B cell (primary cell): ENCODE measurements around the gene CALM1. TPM values are rescaled to one million over a fixed set of nuclear protein-coding genes. Genes with fewer than 3 reads are reported as not detected.

Source experiments
- ATAC-seq: fragments of 200-7000 bp; cut with Tn5 transposase; one replicate; pipeline ENCODE4 v1.10.0; 2021; ENCODE audit warnings: low read depth, mild to moderate bottlenecking, moderate number of reproducible peaks, moderate library complexity
- CTCF ChIA-PET: fragments of 350-600 bp; sonication (Branson Sonifier 250); formaldehyde crosslinking; loops from one replicate; lab custom pipeline; 2021; ENCODE audit warnings: antibody characterized with exemption, inconsistent platforms; lab: Charles Lee
- POLR2A ChIA-PET: fragments of 350-600 bp; sonication (Branson Sonifier 250); formaldehyde crosslinking; loops from one replicate; lab custom pipeline; 2021; ENCODE audit warnings: antibody characterized with exemption; lab: Charles Lee
- DNase-seq: peaks from one replicate; pipeline ENCODE4 v3.0.0; 2013
- H2AFZ ChIP-seq: 2 replicates; pipeline ENCODE4 v1.6.1; 2012; ENCODE audit warnings: mild to moderate bottlenecking, low read depth, low read length; ENCODE audit not compliant: insufficient read depth, poor library complexity, severe bottlenecking
- H3K27ac ChIP-seq, 2 donors: 1 replicate in 1 of 2; 2 replicates in 1 of 2; pipeline ENCODE4 v1.5.1; 2012 to 2013; ENCODE audit warnings: low read length in 2 of 2, mild to moderate bottlenecking in 2 of 2, moderate library complexity in 1 of 2
- H3K27me3 ChIP-seq, 4 experiments: fragments of 200-600 bp in 1 of 4; sonication (generic) in 1 of 4; replicated peaks in 1 of 4; 1 replicate in 2 of 4; 2 replicates in 2 of 4; pipeline versions ENCODE4 v1.6.1 to v1.7.0; 2013 to 2016; ENCODE audit warnings: low read length in 3 of 4, mild to moderate bottlenecking in 2 of 4, mixed read lengths in 1 of 4, moderate library complexity in 1 of 4; ENCODE audit not compliant: insufficient read depth in 4 of 4, control insufficient read depth in 3 of 4; ENCODE audit errors: control extremely low read depth in 1 of 4
- H3K36me3 ChIP-seq, 2 experiments: replicated peaks in 1 of 2; 1 replicate in 1 of 2; 2 replicates in 1 of 2; pipeline versions ENCODE4 v1.6.1 to v1.7.1; 2013; ENCODE audit warnings: low read length in 1 of 2; ENCODE audit not compliant: insufficient read depth in 2 of 2, control insufficient read depth in 1 of 2; ENCODE audit errors: control extremely low read depth in 1 of 2, extremely low read depth in 1 of 2
- H3K4me1 ChIP-seq, 2 donors: fragments of 200-600 bp in 1 of 2; sonication (generic) in 1 of 2; 1 replicate in 1 of 2; 2 replicates in 1 of 2; pipeline versions ENCODE4 v1.5.1 to v1.6.1; 2013 to 2017; ENCODE audit warnings: low read length in 2 of 2; ENCODE audit not compliant: control insufficient read depth in 2 of 2, insufficient read depth in 2 of 2
- H3K4me2 ChIP-seq: replicated peaks from 2 replicates; pipeline ENCODE3; 2012; ENCODE audit warnings: mild to moderate bottlenecking, low read depth, low read length; ENCODE audit not compliant: poor library complexity, severe bottlenecking
- H3K4me3 ChIP-seq, 5 experiments: fragments of 200-600 bp in 1 of 5; sonication (generic) in 1 of 5; 1 replicate in 3 of 5; 2 replicates in 2 of 5; pipeline versions ENCODE4 v1.5.1 to v1.7.0; 2011 to 2016; ENCODE audit warnings: low read length in 4 of 5, mild to moderate bottlenecking in 4 of 5, low read depth in 2 of 5, control low read depth in 1 of 5, moderate library complexity in 1 of 5; ENCODE audit not compliant: insufficient read depth in 1 of 5; ENCODE audit errors: control extremely low read depth in 1 of 5, extremely low read depth in 1 of 5
- H3K79me2 ChIP-seq: fragments of 200-600 bp; sonication (generic); one replicate; pipeline ENCODE4 v1.6.0; 2016; ENCODE audit warnings: low read length; ENCODE audit not compliant: control insufficient read depth, insufficient read depth
- H3K9ac ChIP-seq: fragments of 200-600 bp; sonication (generic); 2 replicates; pipeline ENCODE4 v1.6.1; 2017; ENCODE audit warnings: mild to moderate bottlenecking, low read length, moderate library complexity
- H3K9me3 ChIP-seq, 3 donors: one replicate each; pipeline versions ENCODE4 v1.6.1 to v1.7.1; 2013; ENCODE audit warnings: low read length in 2 of 3; ENCODE audit not compliant: control insufficient read depth in 2 of 3, insufficient read depth in 1 of 3; ENCODE audit errors: control extremely low read depth in 1 of 3
- H4K20me1 ChIP-seq: 2 replicates; pipeline ENCODE4 v1.6.0; 2012; ENCODE audit warnings: mild to moderate bottlenecking, low read length; ENCODE audit not compliant: insufficient read depth, control insufficient read depth, poor library complexity, severe bottlenecking
- H3K27ac Mint-ChIP-seq: one replicate; pipeline ENCODE4 v1.8.0; 2021; ENCODE audit warnings: mixed read lengths
- H3K27me3 Mint-ChIP-seq: one replicate; pipeline ENCODE4 v1.8.0; 2021; ENCODE audit warnings: mixed read lengths
- H3K4me1 Mint-ChIP-seq: one replicate; pipeline ENCODE4 v1.8.0; 2021; ENCODE audit warnings: mixed read lengths
- H3K4me3 Mint-ChIP-seq: one replicate; pipeline ENCODE4 v1.8.0; 2021; ENCODE audit warnings: mixed read lengths
- H3K9me3 Mint-ChIP-seq: one replicate; pipeline ENCODE4 v1.8.0; 2022; ENCODE audit warnings: mixed read lengths; ENCODE audit not compliant: insufficient read depth
- CTCF ChIP-seq: fragments of 200-600 bp; IDR thresholded peaks from one replicate; pipeline ENCODE4 v1.8.0; 2022; ENCODE audit warnings: antibody characterized with exemption, mild to moderate bottlenecking
- EZH2 ChIP-seq: IDR thresholded peaks from 2 replicates; pipeline ENCODE4 v1.6.1; 2012; ENCODE audit warnings: borderline replicate concordance, low read depth, mild to moderate bottlenecking, moderate library complexity, low read length; ENCODE audit not compliant: insufficient read depth, poor library complexity, severe bottlenecking
- WGBS: methylation state at CpG from one replicate; pipeline ENCODE4 v1.1.5; 2013; ENCODE audit warnings: missing lambda C conversion rate; ENCODE audit not compliant: insufficient coverage; 5-methylcytosine and 5-hydroxymethylcytosine counted together
- intact Hi-C: fragments of 100-400 bp; cut with micrococcal nuclease; formaldehyde crosslinking; loops from one replicate; pipeline ENCODE4 v1.10.0; 2022
- polyA plus RNA-seq: library from polyadenylated mRNA; depleted of rRNA; stranded (reverse); fragments of >200 nt; gene quantifications from 2 replicates; pipeline ENCODE4 v1.2.3, GENCODE V29; 2012
- total RNA-seq, 2 donors: library from RNA; stranded (reverse); fragments of 120-200 nt in 1 of 2; gene quantifications; 1 replicate in 1 of 2; 2 replicates in 1 of 2; pipeline versions ENCODE4 v1.2.3 to v1.2.4, GENCODE V29; 2013 to 2022

Gene CALM1
- total and polyA plus RNA-seq, 2 donors (not counting 1 experiment from before 2014, with no cell fraction given): 264 to 267 TPM

GRCh38 chr14:90373887-90374286 is 22.9 kb upstream of the CALM1 start:
- H3K4me1 ChIP-seq: no peaks in the 10 kb centered on the region
- H3K79me2 ChIP-seq: no peaks in the 10 kb centered on the region
- ATAC-seq (no peak), DNase-seq (no peak)
- Mint-ChIP-seq H3K4me1 (no peaks in the 10 kb centered on the region), H3K9me3 (no peaks in the 10 kb centered on the region), H3K27ac (no peak overlapping the region), H3K4me3 (no peak overlapping the region), H3K27me3 (peaks cover 6% of the 10 kb centered on the region)
- no peaks in the 10 kb centered on the region for H3K9me3 ChIP-seq
- no peaks in the 10 kb centered on the region for H4K20me1 ChIP-seq
- H2AFZ ChIP-seq: no peak overlapping the region
- H3K27ac ChIP-seq: no peak overlapping the region
- H3K4me2 ChIP-seq: no peak overlapping the region
- no peaks in the 10 kb centered on the region for H3K27me3 ChIP-seq
- POLR2A ChIA-PET: no interaction called here
- no peaks in the 10 kb centered on the region for H3K36me3 ChIP-seq
- 95% methylated on average over 3 of the region's 6 CpGs for WGBS
- H3K4me3 ChIP-seq: no peak overlapping the region
- CTCF ChIA-PET: interaction anchor here (1.2 kb wide), 1 partner anchor 26 kb away, joined by 3 read pairs; no protein-coding TSS in a partner anchor
- intact Hi-C loops: no loop called here
- H3K9ac ChIP-seq: no peak overlapping the region
- TF ChIP-seq EZH2: no peak
- no peak for TF ChIP-seq CTCF

- no peaks in the 10 kb centered on the region for H3K27me3 ChIP-seq
- Mint-ChIP-seq H3K27ac (no peak overlapping the region), H3K4me1 (no peaks in the 10 kb centered on the region), H3K27me3 (peaks cover 6% of the 10 kb centered on the region), H3K9me3 (no peaks in the 10 kb centered on the region), H3K4me3 (no peak overlapping the region)
- no peaks in the 10 kb centered on the region for H4K20me1 ChIP-seq
- no peaks in the 10 kb centered on the region for H3K4me1 ChIP-seq
- no peak overlapping the region for H3K4me2 ChIP-seq
- CTCF ChIA-PET: no interaction called here
- no peak overlapping the region for H2AFZ ChIP-seq
- no peak for DNase-seq
- no peak for TF ChIP-seq CTCF
- no peak for TF ChIP-seq EZH2
- H3K9ac ChIP-seq: no peak overlapping the region
- H3K79me2 ChIP-seq: no peaks in the 10 kb centered on the region
- no peaks in the 10 kb centered on the region for H3K9me3 ChIP-seq
- H3K36me3 ChIP-seq: no peaks in the 10 kb centered on the region
- POLR2A ChIA-PET: interaction anchor here (0.7 kb wide), 1 partner anchor 22 kb away, joined by 3 read pairs; the partner anchor contains the start of gene CALM1
- H3K4me3 ChIP-seq: no peak overlapping the region
- intact Hi-C loops: no loop called here
- ATAC-seq: no peak
- WGBS: 80% methylated on average over 1 of the region's 4 CpGs
- H3K27ac ChIP-seq: no peak overlapping the region
These were observed 22.0 kb upstream of the CALM1 start for GRCh38 chr14:90374813-90375212.
